Measurements from ENCODE around the gene TM9SF2. TPM values are rescaled to one million over a fixed set of nuclear protein-coding genes. Genes with fewer than 3 reads are reported as not detected.

Gene TM9SF2
- total RNA-seq, 1 experiment from 2014 or later = 154 TPM

DNA sequence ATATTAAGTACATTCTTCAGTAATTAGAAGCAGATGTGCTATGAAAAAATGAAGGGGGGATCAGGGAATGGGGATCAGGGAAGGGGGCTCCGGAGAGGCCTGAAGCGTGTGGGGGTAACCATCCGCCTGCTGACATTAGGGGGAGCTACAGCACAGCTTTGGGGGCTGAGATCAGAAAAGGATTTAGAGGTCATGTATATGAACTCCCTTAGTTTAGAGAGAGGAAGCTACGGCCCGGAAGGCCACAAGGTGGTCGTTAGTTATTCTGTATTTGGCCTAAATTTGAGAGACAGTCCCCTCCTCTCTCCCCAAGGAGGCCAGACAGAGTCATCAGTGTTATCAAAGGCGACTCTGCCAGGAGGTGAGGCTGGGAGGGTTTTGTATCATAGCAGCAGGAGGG, 99.0 kb downstream of the TM9SF2 start:
- no peak overlapping the region for H3K4me3 ChIP-seq (ENCODE audit: low read depth, low read length)
- no peaks in the 10 kb centered on the region for H3K36me3 Mint-ChIP-seq (ENCODE audit: insufficient read depth, unreplicated experiment)
- BruUV-seq (replicated peaks) = no TSS peak

GRCh38 chr13:99601535-99601934, 100.3 kb downstream of the TM9SF2 start:
- no peak for TF ChIP-seq CTCF (IDR thresholded peaks at IDR 0.05; ENCODE audit: insufficient read depth in 1 of 2, low read depth in 1 of 2, low read length in 1 of 2, severe bottlenecking in 1 of 2, unreplicated experiment in 1 of 2)
- no peak overlapping the region for H3K4me3 ChIP-seq (ENCODE audit: low read depth, low read length)
- no peak overlapping the region for H3K27ac Mint-ChIP-seq (ENCODE audit: unreplicated experiment)
- ChIA-PET CTCF (no interaction called here), POLR2A (no interaction called here)
- no peaks in the 10 kb centered on the region for H3K9me3 Mint-ChIP-seq (ENCODE audit: unreplicated experiment)
- no peak overlapping the region for H3K4me3 Mint-ChIP-seq (ENCODE audit: unreplicated experiment)
- intact Hi-C loops (cut with micrococcal nuclease; ENCODE audit: unreplicated experiment) = no loop called here
- no peaks in the 10 kb centered on the region for H3K36me3 ChIP-seq (ENCODE audit: control insufficient read depth, insufficient read depth, low read length)
- peaks cover 6% of the 10 kb centered on the region for H3K4me1 Mint-ChIP-seq (ENCODE audit: low read depth, unreplicated experiment)
- H3K27me3 Mint-ChIP-seq (ENCODE audit: insufficient read depth, unreplicated experiment) = no peaks in the 10 kb centered on the region
- H3K4me1 ChIP-seq = peaks cover 7% of the 10 kb centered on the region
- no peak for DNase-seq
- BruUV-seq (replicated peaks) = no TSS peak
- no peaks in the 10 kb centered on the region for H3K27me3 ChIP-seq (replicated peaks; ENCODE audit: control insufficient read depth, insufficient read depth, low read length)
- H3K9me3 ChIP-seq = no peaks in the 10 kb centered on the region
- peaks cover 9% of the 10 kb centered on the region for H3K36me3 Mint-ChIP-seq (ENCODE audit: insufficient read depth, unreplicated experiment)

More for the DNA sequence above, 99.0 kb downstream of the TM9SF2 start:
- ChIA-PET CTCF (interaction anchor here (0.6 kb wide), 1 partner anchor 305 kb away, joined by 4 read pairs; no protein-coding TSS in a partner anchor), POLR2A (no interaction called here)
- Histone ChIP-seq H3K4me1 (peaks cover under 1% of the 10 kb centered on the region), H3K9me3 (no peaks in the 10 kb centered on the region), H3K36me3 (ENCODE audit: control insufficient read depth, insufficient read depth, low read length) (no peaks in the 10 kb centered on the region), H3K27me3 (replicated peaks; ENCODE audit: control insufficient read depth, insufficient read depth, low read length) (no peaks in the 10 kb centered on the region)
- DNase-seq = peak in 1 of 2 experiments; percentile 22
- intact Hi-C loops (cut with micrococcal nuclease; ENCODE audit: unreplicated experiment) = no loop called here
- Mint-ChIP-seq H3K27me3 (ENCODE audit: insufficient read depth, unreplicated experiment) (no peaks in the 10 kb centered on the region), H3K4me3 (ENCODE audit: unreplicated experiment) (no peak overlapping the region), H3K4me1 (ENCODE audit: low read depth, unreplicated experiment) (peaks cover 6% of the 10 kb centered on the region), H3K27ac (ENCODE audit: unreplicated experiment) (no peak overlapping the region), H3K9me3 (ENCODE audit: unreplicated experiment) (no peaks in the 10 kb centered on the region)
- peak in 1 of 2 experiments; percentile 61 for TF ChIP-seq CTCF (IDR thresholded peaks at IDR 0.05; ENCODE audit: insufficient read depth in 1 of 2, low read depth in 1 of 2, low read length in 1 of 2, severe bottlenecking in 1 of 2, unreplicated experiment in 1 of 2)

- Histone ChIP-seq H3K4me3 (ENCODE audit: low read depth, low read length) (no peak overlapping the region), H3K27me3 (replicated peaks; ENCODE audit: control insufficient read depth, insufficient read depth, low read length) (no peaks in the 10 kb centered on the region), H3K4me1 (peaks cover 7% of the 10 kb centered on the region), H3K9me3 (no peaks in the 10 kb centered on the region), H3K36me3 (ENCODE audit: control insufficient read depth, insufficient read depth, low read length) (no peaks in the 10 kb centered on the region)
- BruUV-seq (replicated peaks) = no TSS peak
- peaks cover 13% of the 10 kb centered on the region for H3K36me3 Mint-ChIP-seq (ENCODE audit: insufficient read depth, unreplicated experiment)
- H3K27me3 Mint-ChIP-seq (ENCODE audit: insufficient read depth, unreplicated experiment) = no peaks in the 10 kb centered on the region
- no peaks in the 10 kb centered on the region for H3K9me3 Mint-ChIP-seq (ENCODE audit: unreplicated experiment)
- H3K4me1 Mint-ChIP-seq (ENCODE audit: low read depth, unreplicated experiment) = peaks cover 6% of the 10 kb centered on the region
- H3K4me3 Mint-ChIP-seq (ENCODE audit: unreplicated experiment) = peak overlapping the region; percentile 15
- ChIA-PET CTCF (no interaction called here), POLR2A (no interaction called here)
- TF ChIP-seq CTCF (IDR thresholded peaks at IDR 0.05; ENCODE audit: insufficient read depth in 1 of 2, low read depth in 1 of 2, low read length in 1 of 2, severe bottlenecking in 1 of 2, unreplicated experiment in 1 of 2) = no peak
- intact Hi-C loops (cut with micrococcal nuclease; ENCODE audit: unreplicated experiment) = no loop called here
- no peak for DNase-seq
- no peak overlapping the region for H3K27ac Mint-ChIP-seq (ENCODE audit: unreplicated experiment)
Observed at GRCh38 chr13:99604636-99605035, 103.4 kb downstream of the TM9SF2 start.

Measured in Caco-2 (cell line).